Subcutaneous adipose tissue (tissue), 4 donors: ENCODE results near the gene MTCL1. TPM values are rescaled to one million over a fixed set of nuclear protein-coding genes. Genes with fewer than 3 reads are reported as not detected.

Source experiments
- CTCF ChIP-seq: fragments of 450-650 bp; IDR thresholded peaks from one replicate; pipeline ENCODE4 v1.5.1; 2016; ENCODE audit warnings: low read depth, mild to moderate bottlenecking, control low read depth, antibody characterized with exemption, moderate library complexity
- total RNA-seq, 4 donors: library from RNA; depleted of rRNA; stranded (reverse); fragments of >200 nt; gene quantifications; one replicate each; pipeline ENCODE4 v1.1.0, GENCODE V29; 2016

MTCL1 gene
- total RNA-seq, 4 donors from 2014 or later, result 1.5 to 5.9 (median 2.7) TPM

GRCh38 chr18:8713691-8714090 is 8.3 kb downstream of the MTCL1 start:
- TF ChIP-seq CTCF, result no peak

GRCh38 chr18:8715599-8715998 is 10.2 kb downstream of the MTCL1 start:
- no peak for TF ChIP-seq CTCF

GRCh38 chr18:8717011-8717770 is 11.8 kb downstream of the MTCL1 start:
- TF ChIP-seq CTCF, result no peak

- TF ChIP-seq CTCF, result no peak
Measured at GRCh38 chr18:8718401-8718913, 13.1 kb downstream of the MTCL1 start.

- no peak for TF ChIP-seq CTCF
Measured at GRCh38 chr18:8719192-8719591, 13.8 kb downstream of the MTCL1 start.

GRCh38 chr18:8720141-8720540 is 14.8 kb downstream of the MTCL1 start:
- no peak for TF ChIP-seq CTCF

GRCh38 chr18:8721094-8721669 is 15.8 kb downstream of the MTCL1 start:
- no peak for TF ChIP-seq CTCF
